AG09319 (cell line): ENCODE measurements around the gene GJA9.
A peak's percentile ranks its signal among the peaks of the same experiment; 100 is the strongest.

ENCODE experiments used
- DNase-seq: peaks from one replicate; pipeline ENCODE4 v3.0.0-alpha.2; 2010; ENCODE audit warnings: low read depth; ENCODE audit errors: extremely low read depth
- CTCF ChIP-seq: IDR thresholded peaks from 2 replicates; pipeline ENCODE4 v1.5.1; 2011; ENCODE audit warnings: low read depth, mild to moderate bottlenecking, inconsistent platforms, low read length, moderate library complexity

The GJA9 gene

GRCh38 chr1:38875811-38876210 is 5.6 kb downstream of the GJA9 start:
- DNase-seq = no peak

GRCh38 chr1:38873027-38873969 is 8.1 kb downstream of the GJA9 start, which contains the start of gene MYCBP:
TSS of gene MYCBP (minus strand) at chr1:38873348. CDS start at chr1:38873305, 43 bp downstream.
- no peak; the same call in 1 of the 2 replicates for TF ChIP-seq CTCF
- DNase-seq = peak; percentile 89

More at GRCh38 chr1:38875811-38876210, 5.6 kb downstream of the GJA9 start:
- no peak for TF ChIP-seq CTCF

- no peak for TF ChIP-seq CTCF
- DNase-seq = no peak
These were observed 8.9 kb downstream of the GJA9 start for GRCh38 chr1:38872401-38873026.

- no peak for DNase-seq
- TF ChIP-seq CTCF = no peak
These were observed 10.4 kb downstream of the GJA9 start for GRCh38 chr1:38870996-38871395.

GRCh38 chr1:38867208-38867607 is 14.2 kb downstream of the GJA9 start:
- DNase-seq = no peak
- no peak for TF ChIP-seq CTCF

GRCh38 chr1:38865112-38865715 is 16.2 kb downstream of the GJA9 start:
- DNase-seq = no peak
- no peak for TF ChIP-seq CTCF

GRCh38 chr1:38860454-38860795 is 21.0 kb downstream of the GJA9 start:
- no peak for TF ChIP-seq CTCF
- no peak for DNase-seq
